Neural crest cell (in vitro differentiated cells): ENCODE results near the gene GLCCI1. TPM values are rescaled to one million over a fixed set of nuclear protein-coding genes. Genes with fewer than 3 reads are reported as not detected.

Experiments
- DNase-seq: peaks from one replicate; pipeline ENCODE4 v3.0.0; 2021; ENCODE audit warnings: low read depth, mixed read lengths, low spot score
- H3K27ac Mint-ChIP-seq: one replicate; pipeline ENCODE4 v1.8.0; 2021; ENCODE audit warnings: mild to moderate bottlenecking, mixed read lengths; ENCODE audit not compliant: unreplicated experiment
- H3K27me3 Mint-ChIP-seq: 2 replicates; pipeline ENCODE4 v1.8.0; 2021; ENCODE audit warnings: low read depth, mild to moderate bottlenecking, mixed read lengths
- H3K36me3 Mint-ChIP-seq: 2 replicates; pipeline ENCODE4 v1.8.0; 2021; ENCODE audit warnings: low read depth, mild to moderate bottlenecking, mixed read lengths
- H3K4me1 Mint-ChIP-seq: 2 replicates; pipeline ENCODE4 v1.8.0; 2021; ENCODE audit warnings: mixed read lengths
- H3K4me3 Mint-ChIP-seq: one replicate; pipeline ENCODE4 v1.8.0; 2021; ENCODE audit warnings: mild to moderate bottlenecking, mixed read lengths
- H3K9me3 Mint-ChIP-seq: 2 replicates; pipeline ENCODE4 v1.8.0; 2021; ENCODE audit warnings: mixed read lengths
- total RNA-seq: library from RNA; stranded (reverse); gene quantifications from 2 replicates; pipeline ENCODE4 v1.2.1, GENCODE V29; 2021
- TF ChIP-seq, protein P1 (sequence below): fragments of 200-600 bp; sonication (generic); conservative IDR thresholded peaks from 2 replicates; pipeline ENCODE4 v1.5.0; 2021; ENCODE audit warnings: antibody characterized with exemption, mild to moderate bottlenecking

The GLCCI1 gene
- total RNA-seq, 1 donor from 2014 or later = 29.2 TPM

DNA sequence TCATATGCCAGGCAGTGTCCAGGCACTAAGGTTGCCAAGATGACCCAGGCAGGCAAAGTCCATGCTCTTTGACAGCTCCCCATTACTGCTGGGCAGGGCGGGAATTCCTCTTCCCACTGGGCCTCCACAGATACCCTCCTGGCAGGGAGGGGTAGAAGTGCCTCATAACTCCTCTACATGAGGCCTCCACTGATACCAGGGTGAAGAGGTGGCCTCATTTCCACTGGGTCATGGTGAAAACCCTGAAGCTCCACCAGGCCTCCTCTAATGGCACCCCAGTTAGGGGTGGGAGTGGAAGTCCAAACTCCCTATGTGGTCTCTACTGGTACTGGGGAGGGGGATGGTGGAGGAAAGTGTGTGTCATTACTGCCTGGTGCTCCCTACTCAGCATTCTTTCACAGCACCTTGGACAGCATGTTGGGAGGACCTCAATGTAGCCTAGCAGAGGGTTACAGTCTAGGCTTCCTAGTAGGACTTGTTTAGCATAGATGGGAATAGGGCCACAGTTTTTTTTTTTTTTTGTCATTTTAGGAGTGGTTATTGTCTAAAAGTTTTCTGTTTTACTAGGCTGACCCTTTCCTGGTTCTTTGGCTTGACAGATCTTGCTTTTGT, 34.6 kb upstream of the GLCCI1 start:
- no peaks in the 10 kb centered on the region for H3K9me3 Mint-ChIP-seq
- no peak overlapping the region for H3K4me3 Mint-ChIP-seq
- no peak for DNase-seq
- TF ChIP-seq, protein P1, sequence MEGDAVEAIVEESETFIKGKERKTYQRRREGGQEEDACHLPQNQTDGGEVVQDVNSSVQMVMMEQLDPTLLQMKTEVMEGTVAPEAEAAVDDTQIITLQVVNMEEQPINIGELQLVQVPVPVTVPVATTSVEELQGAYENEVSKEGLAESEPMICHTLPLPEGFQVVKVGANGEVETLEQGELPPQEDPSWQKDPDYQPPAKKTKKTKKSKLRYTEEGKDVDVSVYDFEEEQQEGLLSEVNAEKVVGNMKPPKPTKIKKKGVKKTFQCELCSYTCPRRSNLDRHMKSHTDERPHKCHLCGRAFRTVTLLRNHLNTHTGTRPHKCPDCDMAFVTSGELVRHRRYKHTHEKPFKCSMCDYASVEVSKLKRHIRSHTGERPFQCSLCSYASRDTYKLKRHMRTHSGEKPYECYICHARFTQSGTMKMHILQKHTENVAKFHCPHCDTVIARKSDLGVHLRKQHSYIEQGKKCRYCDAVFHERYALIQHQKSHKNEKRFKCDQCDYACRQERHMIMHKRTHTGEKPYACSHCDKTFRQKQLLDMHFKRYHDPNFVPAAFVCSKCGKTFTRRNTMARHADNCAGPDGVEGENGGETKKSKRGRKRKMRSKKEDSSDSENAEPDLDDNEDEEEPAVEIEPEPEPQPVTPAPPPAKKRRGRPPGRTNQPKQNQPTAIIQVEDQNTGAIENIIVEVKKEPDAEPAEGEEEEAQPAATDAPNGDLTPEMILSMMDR = no peak
- no peaks in the 10 kb centered on the region for H3K27me3 Mint-ChIP-seq
- no peaks in the 10 kb centered on the region for H3K4me1 Mint-ChIP-seq
- H3K27ac Mint-ChIP-seq = no peak overlapping the region
- no peaks in the 10 kb centered on the region for H3K36me3 Mint-ChIP-seq

DNA sequence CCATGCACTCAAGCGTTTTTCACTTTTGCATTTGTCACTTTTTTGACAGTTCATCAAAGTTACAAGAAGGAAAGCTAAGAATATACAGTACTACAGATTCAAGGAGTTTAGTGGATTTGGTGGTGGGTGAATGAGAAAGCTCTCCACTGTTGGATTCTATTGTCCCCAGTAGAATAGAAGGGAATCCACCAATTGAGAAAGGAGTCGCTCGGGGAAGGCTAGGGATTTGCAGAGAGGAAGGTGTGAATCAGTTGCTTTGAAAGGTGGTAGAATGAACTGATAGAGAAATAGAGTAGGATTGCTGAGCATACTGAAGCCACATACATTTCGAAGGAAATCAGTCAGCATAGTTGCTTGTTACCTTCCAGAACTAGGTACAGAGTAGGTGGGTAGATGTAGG, 33.7 kb upstream of the GLCCI1 start:
- H3K27ac Mint-ChIP-seq = no peak overlapping the region
- no peak overlapping the region for H3K4me3 Mint-ChIP-seq
- TF ChIP-seq, protein P1 = no peak
- H3K4me1 Mint-ChIP-seq = no peaks in the 10 kb centered on the region
- no peak for DNase-seq
- no peaks in the 10 kb centered on the region for H3K9me3 Mint-ChIP-seq
- no peaks in the 10 kb centered on the region for H3K36me3 Mint-ChIP-seq
- no peaks in the 10 kb centered on the region for H3K27me3 Mint-ChIP-seq

DNA sequence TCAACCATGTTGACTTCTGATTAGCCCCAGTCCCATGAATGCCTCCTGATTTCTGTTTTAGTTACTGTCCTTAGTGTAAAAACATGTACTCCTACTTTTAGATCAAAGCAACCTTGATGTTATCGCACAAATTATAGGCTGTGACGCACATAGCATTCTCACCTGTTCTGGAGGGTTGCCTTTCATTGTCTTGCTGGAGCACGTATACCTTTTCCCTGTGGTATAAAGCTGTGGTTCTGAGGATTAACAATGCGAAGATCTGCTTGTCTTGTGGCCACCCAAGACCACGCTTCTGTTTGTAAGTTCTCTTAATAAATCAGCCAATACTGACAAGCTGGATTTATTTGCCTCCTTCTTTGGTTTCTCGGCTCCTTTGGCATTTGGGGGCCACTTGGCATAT, 30.1 kb upstream of the GLCCI1 start:
- Mint-ChIP-seq H3K4me1 (no peaks in the 10 kb centered on the region), H3K9me3 (no peaks in the 10 kb centered on the region), H3K36me3 (no peaks in the 10 kb centered on the region), H3K4me3 (no peak overlapping the region), H3K27me3 (no peaks in the 10 kb centered on the region), H3K27ac (peak overlapping the region; percentile 24)
- DNase-seq = no peak
- TF ChIP-seq, protein P1 = no peak

DNA sequence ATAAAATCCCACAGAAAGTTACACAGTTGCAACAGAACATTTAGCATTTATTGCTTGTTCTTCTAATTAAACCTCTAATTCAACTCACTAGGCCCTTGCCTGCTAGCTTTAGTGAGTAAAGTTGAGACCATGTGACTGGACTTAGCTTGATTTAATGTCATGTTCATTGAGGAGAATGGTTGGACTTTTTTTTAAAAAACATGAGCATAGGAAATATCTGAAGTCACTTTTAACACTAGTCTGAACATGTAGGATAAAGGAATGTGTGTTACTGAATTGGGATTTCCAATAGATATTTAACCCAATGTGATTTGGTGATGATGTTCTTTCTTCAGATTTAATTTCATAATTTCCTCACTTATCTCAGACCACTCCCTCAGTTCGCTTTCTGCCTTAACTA, 24.6 kb upstream of the GLCCI1 start:
- Mint-ChIP-seq H3K4me3 (no peak overlapping the region), H3K4me1 (no peaks in the 10 kb centered on the region), H3K36me3 (no peaks in the 10 kb centered on the region), H3K9me3 (no peaks in the 10 kb centered on the region), H3K27ac (no peak overlapping the region), H3K27me3 (no peaks in the 10 kb centered on the region)
- no peak for DNase-seq
- TF ChIP-seq, protein P1 = no peak

DNA sequence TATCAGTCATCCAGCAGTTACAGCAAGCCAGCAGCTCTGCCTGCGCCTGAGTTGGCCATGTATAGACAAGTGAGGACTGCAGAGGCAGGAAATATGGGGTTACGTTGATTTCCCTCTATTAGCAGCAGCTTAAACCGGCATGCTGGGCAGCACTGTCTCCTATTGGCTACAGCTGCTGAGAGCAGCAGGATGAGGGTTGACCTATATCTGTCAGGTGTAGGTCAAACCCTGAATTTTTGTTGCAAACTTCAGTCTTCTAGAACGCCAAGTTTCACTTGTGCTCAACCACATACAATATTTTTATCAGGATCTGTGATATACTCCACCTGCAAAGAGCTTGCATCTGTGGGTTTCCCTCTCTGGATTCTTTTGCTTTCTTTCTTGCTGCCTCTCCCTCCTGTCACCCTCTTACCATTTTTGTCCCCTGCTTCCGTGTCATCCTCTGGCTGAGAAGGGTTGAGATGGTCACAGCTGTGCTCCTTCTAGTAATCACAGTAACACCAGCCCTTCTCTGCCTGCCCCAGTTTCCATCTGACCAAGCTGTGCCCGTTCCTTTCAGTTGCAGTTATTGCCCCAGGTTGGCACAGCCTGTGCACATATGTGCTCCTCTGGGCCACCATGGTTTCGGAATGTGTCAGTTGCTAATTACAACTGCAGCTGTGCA, 23.8 kb upstream of the GLCCI1 start:
- Mint-ChIP-seq H3K4me3 (no peak overlapping the region), H3K27ac (no peak overlapping the region), H3K36me3 (no peaks in the 10 kb centered on the region), H3K27me3 (no peaks in the 10 kb centered on the region), H3K4me1 (no peaks in the 10 kb centered on the region), H3K9me3 (no peaks in the 10 kb centered on the region)
- TF ChIP-seq, protein P1 = no peak
- DNase-seq = no peak
